Bone marrow (tissue), 2 donors: ENCODE results near the gene LHFPL2.
A peak's percentile ranks its signal among the peaks of the same experiment; 100 is the strongest.

Experiments used
- DNase-seq, 2 donors: peaks; one replicate each; lab custom pipeline; 2025; lab: John Stamatoyannopoulos, UW

The LHFPL2 gene

DNA sequence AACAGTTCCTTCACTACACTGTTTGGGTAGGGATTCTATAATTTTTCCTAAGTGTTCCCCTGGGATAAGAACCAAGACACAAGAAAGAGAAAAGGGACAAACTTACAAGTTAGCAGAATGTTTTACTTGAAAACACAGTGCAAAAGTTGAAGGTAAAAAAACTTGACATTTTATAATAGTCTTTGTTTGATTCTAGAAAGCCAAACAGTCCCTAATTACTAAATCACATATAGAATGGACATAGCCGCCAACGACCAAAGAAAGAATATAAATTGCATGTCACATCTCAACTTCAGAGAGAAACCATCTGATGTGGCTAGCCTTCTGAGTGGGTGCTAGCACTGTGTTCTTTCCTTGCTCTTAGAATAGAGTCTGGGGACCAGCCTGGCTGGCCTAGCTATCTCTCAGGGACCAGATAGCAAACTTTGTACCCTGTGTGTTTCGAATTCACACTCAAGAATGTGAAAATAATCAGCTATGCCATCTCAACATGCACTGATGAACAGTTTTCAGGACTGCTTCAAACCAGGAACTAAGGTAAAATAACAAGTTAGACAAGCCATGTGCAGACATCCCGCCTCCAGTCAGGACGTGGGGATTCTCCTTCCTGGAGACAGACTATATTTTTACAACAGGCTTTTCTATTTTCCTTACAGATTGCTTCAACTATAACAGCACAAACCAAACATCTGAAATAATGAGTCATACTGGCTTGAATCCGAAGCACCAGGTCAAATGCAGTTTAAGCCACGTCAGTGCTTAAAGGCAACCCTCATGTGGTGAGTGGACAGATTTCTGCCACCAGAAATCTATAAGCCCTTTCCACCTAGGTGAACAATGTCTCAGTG, 53.7 kb downstream of the LHFPL2 start:
- DNase-seq = no peak

DNA sequence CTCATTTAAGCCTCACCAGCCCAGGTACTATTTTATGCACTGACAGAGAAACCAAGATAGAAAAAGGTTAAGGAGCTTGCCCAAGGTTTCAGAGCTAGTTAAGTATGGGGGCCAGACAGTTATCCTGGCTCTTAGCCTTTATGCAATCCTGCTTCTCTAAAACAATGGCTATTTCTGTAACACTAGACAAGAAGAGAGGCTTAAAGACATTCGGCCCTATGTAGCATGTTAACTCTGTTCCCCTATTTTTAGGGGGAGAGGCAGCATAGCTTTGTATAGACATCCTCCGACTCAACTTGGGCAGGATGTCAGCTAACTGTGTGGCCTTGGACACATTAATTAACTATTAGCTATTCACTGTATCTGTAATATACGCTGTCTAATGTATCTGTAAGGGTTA, 54.6 kb downstream of the LHFPL2 start:
- no peak for DNase-seq

DNA sequence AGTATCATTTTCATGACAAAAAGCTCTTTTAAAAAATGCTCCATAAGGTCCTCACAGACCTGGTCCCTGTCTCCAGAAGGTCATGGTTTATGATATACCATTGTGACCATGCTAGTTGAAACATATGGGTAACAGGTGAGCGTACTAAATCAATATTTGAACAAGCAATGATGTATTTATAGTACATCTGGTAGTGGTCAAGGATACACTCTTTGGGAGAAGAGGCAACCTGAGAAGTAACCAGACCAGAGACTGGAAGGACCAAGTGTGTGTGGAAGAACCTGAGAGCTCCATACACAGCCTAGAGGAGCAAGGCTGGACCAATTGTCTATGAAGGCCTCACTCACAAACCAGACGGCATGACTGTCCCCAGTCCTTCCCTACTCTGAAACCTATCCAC, 55.1 kb downstream of the LHFPL2 start:
- no peak for DNase-seq

DNA sequence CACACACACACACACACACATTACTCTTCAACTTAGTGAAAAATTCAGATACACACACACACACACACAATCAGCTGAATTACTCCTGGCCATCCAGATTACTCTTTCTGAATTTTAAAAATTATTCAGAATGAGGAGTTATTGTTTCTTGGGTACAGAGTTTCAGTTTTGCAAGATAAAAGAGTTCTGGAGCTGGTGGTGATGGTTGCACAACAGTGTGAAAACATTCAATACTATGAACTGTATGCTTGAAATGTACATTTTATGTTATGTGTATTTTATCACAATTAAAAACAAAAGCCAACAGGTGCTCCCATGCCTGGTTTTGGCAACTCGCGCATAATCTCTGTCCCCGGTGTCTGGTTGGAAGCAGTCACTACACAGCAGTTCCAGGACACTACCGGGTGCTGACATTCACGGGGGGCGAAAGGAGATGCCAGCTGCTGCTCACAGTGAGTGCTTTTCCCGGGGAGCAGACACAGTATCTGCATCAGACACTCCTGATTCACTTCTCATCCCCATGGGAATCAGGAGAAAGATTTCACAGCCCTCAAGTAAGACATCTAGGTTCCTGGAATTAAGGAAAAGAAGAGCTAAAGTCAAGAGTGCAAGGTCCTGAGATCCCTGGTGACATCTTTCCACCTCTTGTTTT, 55.7 kb downstream of the LHFPL2 start:
- DNase-seq = no peak

DNA sequence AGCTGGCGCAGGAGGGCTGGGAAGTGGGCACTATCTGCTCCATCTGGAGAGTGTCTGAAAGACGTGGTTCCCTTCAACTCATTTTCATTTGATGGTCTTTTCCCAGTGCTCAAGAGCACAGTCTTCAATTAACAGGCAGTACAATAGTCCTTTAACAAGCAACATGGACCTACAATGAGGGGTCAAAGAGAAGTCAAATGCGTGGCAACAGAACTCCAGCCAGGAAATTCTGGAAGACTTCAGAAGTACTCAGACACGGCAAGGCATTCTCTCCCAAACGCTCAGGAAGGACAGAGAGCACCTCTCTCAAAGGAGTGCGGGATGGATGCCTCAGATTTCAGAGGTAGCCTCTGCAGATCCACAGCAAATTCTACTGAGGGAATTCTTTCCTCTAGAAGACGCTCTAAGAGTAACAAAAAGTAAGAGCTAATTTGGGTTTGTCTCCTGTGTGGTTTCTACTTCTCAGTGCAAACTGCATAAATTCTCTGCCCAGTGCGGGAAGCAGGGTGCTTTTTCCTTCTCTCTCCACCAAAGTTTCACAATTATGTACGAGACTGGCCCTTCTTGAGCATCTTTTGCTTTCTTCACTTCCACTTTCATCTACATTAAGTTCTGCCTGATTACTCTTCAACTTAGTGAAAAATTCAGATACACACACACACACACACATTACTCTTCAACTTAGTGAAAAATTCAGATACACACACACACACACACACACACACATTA, 56.4 kb downstream of the LHFPL2 start:
- no peak for DNase-seq

DNA sequence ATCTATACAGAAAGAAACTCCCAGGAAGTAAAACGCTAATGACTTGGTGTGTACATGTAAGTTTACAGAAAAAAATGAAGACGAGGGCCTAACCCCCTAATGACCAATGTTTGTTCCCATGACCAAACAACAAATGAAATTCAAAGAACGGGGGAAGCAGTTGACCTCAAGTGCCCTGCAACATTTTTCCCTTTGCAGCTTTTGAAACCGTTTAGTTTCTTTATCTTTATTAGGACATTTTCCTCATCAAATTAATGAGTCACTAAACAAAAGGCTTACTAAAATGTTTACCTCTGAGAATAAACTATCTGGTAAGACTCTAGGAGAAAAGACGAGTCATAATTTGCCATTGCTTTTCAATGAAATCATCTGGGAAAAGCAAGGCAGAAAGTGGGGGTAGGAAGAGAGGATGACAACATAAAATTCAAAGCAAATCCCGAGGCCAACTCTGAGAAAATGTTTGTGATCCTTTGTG, 57.4 kb downstream of the LHFPL2 start:
- DNase-seq = no peak

DNA sequence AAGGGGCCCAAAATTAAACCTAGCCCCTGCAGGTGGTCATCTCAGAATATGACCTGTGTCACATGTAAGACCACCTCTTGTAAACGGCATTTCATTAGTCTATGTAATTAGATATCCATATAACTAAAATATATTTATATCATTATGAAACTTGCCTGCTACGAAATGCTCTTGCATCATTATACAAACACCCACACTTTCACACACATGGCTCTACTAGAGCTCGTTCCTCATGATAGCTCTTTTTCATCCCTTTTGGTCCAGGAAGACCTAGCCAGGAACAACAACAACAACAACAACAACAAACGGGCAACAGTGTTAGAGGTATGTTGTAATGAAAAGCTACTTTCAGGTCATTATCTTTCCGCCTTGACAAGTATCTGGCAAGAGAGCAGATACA, 58.6 kb downstream of the LHFPL2 start:
- DNase-seq = no peak

DNA sequence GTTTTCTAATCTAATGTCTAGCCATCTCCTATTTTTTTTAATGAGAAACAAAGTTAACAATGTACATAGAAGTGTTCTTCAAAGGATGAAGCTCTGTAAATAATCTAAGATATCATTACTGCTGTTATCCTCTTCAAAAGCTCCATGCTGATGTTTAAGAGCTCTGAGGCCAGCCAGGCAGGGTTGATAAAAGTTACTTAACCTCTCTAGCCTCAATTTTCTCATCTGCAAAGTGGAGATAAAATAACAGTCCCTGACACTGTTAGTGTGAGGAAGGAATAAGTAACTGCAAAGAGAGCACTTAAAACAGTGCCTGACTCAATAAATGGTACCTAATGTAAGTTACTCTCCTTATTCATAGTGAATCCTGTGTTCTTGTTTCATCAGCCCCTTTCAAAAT, 60.1 kb downstream of the LHFPL2 start:
- no peak for DNase-seq

DNA sequence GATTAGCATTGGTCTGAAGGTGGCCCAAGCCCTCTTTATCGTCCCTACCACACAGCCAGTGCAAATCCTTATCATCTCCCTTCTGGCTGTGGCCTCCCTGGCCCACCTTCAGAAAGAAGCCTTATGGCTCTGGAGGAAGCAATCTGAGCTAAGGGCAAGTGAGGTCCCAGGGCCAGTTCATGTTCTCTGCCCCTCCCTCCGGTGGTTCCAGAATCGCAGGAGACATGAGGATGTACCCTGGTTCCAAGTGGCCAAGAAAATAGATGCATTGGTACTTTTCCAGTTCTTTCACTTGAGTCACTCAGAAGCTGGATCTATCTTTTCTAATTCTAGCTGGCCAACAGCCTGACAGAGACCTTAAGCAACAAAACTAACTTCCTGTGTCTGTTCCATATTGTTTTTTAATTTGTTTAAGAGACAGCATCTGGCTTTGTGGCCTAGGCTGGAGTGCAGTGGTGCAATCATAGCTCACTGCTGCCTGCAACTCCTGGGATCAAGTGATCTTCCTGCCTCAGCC, 60.7 kb downstream of the LHFPL2 start:
- DNase-seq = no peak

DNA sequence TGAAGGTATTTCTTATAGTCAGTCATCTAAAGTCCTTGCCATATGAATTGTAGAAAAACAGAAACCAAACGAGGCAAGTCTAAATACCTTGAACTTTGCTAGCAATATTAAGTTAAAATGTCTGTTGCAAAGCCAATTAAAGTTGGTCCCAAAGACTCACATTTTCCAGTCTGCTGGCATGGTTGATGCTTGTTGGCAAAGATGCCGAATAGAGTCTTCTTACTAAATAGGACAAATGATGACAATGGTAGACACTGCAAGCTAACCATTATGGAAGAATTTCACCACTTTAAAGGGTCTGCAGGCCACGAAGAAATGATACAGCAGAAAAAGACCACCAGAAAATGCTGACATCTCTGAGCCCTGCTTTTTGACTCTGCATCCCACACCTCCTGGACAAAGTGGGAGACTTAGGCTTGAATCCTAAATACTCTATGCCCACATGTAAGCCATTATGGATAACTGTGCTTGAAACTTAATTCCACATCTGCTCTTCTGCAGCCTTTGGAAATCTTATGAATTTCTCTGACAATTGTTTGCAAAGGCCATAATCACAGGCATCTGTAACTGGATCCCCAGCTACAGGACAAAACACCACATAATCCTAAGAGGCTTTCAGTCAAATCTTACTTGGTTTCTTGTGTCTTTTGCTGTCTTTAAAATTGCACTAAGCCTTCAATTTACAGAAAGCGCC, 61.3 kb downstream of the LHFPL2 start:
- DNase-seq = no peak

DNA sequence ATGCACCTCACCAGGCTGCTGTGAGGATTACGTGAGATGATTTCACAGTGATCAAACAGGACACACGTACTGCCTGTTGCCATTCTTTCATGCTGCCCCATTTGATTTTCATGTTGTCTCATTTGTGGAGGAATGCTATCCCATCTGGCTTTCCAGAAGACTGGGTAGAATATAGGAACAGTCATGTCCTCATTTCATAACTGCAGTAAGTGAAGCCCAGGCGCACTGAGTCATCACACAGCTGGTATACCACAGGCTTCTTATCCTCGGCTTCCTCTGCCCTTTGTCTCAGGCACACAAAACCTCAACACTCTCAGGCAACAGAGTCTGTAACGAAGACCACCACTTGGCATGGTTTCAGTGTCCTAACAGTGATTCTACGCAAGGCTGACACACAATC, 62.3 kb downstream of the LHFPL2 start:
- peak in 1 of 2 donors; percentile 2 for DNase-seq

DNA sequence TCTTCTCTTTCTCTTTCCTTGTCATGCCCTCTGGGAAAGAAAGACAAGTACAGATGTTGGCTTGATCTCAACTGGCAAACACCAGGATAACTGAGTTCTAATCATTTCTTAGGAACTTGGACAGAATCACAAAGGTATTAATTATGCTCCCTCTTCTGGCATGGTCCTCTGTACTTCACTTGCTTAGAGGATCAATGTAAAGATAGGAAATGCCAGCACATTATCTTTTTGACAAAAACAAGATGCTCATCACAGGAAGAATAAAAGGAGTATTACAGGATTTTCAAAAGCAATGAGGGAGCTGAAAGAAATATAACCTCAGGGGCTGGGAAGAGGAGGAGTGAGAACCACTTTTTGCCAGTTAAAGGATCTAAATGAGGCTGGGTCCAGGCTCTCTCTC, 70.6 kb downstream of the LHFPL2 start:
- no peak for DNase-seq

DNA sequence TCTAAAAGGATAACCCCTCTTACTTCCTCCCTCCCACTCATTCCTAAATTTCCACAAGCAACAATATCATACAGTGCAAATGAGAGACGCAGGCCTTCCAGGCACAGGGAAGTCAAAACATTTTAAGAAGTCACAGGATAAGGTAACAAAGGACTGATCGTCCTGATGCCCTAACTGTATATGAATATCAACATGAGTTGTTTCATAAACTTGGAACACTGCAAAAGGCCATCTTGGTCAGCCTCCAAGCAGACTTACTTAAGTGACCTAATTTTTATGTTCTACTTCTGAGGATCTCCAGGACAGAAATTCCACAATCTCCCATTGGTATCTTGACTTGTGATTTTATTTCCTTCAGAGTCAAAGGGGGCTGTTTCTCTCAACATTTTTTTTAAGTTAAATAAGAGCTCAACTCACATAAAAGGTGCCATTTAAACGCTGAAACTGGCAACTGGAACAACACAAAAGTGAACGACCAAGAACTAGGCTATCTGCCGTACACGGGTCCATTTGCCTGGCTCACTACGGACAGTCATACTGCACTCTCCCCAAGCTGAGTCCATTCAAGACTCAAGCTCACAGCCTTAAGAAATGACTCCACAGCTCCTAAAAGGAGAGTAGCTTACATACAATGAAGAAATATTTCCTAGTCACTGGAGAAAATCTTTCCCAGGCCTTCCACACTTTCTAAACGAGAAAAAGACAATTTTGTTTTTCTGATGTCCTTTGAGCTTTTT, 71.3 kb downstream of the LHFPL2 start:
- DNase-seq = no peak

DNA sequence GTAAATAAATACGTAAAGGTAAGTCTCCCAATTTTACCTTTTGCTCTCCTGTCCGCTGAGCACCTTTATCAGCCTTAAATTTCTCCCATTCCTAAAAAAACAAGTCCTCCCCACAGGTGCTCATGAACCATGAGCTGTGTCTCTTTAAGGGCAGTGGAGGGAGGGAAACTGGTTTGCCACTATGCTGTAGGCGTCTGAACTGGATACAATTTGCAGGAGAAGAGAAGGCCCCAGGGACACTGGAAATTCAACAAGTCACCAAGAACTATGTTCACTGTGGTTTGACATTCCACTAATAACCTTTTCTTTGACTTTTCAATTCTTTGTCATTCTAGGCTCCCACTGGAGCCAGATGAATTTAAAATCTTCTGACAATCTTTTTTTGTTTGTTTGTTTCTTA, 72.2 kb downstream of the LHFPL2 start:
- DNase-seq = no peak

DNA sequence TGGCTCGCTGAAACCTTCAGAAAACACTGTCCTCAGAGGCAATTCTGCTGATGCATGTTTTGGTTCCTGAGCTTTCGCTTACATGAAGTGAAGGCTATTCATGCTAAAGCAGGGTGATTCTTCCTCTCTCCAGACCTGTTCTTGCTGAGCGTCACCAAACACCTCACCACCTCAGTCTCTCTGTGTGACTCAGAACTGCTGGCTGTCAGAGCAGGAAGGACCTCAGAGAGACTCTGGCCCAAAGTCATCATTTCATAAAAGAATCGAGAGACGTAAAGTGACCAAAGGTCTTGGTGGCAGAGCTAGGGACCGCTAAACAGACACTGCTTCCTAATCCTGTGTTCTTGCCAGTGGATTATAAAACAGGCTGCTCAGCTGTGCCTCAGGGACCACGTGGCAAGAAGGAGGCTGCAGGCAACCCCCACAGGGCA, 73.8 kb downstream of the LHFPL2 start:
- DNase-seq = no peak

DNA sequence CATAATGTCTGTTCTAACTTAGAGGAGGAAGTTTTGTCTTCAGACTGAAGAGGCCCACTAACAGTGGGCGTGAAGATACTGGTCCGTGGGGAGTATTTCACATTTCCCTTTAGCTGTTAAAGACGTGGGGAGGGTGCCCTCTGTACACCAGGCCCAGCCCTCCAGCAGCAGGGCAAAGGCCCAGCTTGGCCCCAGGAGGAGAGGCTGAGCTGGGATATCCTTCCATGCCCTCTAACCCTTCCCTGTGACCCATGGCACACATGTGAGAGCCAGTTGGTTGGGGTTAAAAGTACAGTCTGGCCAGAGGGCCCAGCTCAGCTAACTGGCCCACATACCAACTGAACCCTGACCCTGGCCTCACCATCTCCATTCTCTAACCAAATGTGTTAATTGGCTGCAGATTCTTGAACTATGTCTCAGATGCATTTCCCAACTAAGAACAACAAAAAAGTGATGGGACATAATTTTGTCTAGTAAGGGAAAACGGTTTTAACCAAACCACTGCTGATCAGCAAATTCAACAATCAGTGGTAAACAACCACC, 74.4 kb downstream of the LHFPL2 start:
- no peak for DNase-seq

DNA sequence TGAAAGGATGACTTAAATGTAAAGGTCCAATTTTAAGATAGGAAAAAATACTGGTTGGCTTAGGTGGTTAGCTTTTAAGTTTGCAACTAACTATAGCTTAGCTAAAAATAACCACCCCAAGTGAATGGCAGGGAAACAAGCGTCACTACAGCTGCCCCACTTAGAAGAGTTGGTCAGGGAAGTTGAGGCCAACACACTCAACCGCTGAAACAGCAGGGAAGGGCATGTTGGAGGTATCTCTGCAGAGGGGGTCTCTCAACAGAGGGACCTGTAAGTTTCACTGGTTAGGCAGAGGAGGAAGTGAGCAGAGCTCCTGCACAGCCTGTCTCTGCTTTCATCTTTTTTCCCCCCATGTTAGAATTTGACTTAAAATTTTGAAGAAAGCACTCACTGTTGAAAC, 75.3 kb downstream of the LHFPL2 start:
- DNase-seq = no peak

DNA sequence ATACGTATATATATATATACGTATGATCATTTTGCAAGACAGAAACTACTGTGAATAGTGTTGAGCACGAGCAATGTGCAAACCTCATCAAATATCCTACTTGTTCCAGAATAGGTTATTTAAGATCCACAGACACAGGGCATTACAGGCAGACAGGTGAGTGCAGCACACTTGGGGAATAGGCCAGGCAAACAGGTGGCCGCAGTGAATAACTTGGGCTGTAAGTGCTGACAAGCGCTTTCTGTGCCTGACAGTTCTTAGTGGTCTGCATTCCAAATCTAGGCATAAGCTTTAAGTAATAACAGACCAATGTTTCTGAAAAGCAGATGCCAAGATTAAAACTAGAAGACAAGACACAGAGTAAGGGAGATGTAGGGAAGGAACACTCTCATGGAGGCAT, 77.9 kb downstream of the LHFPL2 start:
- no peak for DNase-seq

DNA sequence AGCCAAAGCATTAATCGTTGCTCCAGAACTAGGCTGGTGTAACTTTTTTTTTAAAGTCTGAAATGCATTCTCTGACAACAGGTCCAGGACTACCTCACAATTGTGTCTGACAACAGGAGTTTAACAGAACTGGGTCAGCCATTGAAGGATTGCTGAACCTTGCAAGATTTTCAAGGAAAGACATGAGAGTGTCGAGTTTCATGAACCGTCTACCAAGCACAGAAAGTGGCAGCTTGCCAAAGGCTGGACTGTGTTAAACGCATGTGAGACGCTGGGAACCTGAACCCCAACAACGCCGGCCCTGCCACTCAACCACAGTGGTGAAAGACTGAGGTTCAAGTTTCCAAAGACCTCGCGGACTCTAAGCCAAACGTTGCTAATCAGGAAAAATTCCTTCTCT, 79.1 kb downstream of the LHFPL2 start:
- no peak for DNase-seq

DNA sequence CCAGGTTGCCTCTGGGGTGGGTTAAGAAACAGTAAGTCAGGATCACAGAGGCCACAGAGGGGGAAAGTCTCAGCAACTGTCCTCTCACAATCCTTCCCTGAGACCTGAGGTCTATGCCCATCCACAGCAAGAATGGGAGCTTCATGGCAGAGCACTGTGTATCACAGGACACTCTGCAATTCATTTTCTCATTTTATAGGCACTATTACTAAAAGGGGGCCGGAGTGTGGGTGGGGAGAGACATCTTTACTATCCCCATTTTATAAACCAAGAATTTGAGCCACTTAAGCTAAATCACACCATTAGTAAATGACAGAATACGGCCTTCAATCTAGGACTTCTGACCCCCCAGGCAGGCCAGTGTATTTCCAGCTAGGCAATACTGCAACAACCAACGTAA, 79.9 kb downstream of the LHFPL2 start:
- no peak for DNase-seq

DNA sequence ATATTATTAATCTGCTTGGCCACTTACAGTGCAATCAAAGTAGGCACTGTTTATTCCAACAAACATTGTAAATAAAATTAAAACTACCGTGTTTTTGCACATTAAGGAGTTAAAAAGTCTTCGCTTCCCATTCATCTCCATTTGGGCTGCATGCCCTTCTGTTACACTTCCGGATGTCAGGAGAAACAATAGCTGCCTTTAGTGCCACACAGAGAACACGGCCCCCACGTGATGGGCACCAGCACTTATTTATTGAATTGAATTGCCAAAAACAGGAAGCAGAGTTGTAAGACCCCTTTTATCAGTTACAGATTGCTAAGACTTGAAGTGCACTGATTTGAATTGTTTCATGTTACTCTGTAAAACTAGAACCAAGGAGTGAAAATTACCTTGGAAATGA, 80.4 kb downstream of the LHFPL2 start:
- DNase-seq = no peak
